CD4-positive, alpha-beta T cell treated with Interleukin-17A for 1 hour (primary cell): ENCODE results near the gene IGSF6.

Source experiments
- DNase-seq: peaks from one replicate; pipeline ENCODE4 v3.0.0-alpha.2; 2020

Gene IGSF6

DNA sequence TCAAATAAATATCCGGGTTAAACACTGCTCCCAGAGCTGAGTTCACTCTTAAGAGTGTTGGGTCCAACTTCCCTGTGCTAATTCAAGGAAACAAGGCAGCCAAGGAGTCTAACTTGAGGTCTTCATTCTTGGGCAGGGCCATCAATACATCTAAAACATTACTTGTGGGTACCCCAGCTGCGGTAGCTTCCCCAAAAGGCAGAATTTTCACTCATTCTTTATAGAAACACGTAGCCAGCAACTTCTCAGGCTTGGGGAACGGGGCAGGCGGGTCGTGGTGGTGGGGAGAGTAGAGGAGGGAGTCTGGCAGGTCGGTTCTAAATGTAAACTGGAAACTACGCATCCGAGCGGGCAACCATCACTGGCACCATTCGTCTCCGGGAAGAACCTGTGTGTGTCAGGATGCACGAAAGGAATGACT is 53.7 kb downstream of the IGSF6 start:
- no peak for DNase-seq

DNA sequence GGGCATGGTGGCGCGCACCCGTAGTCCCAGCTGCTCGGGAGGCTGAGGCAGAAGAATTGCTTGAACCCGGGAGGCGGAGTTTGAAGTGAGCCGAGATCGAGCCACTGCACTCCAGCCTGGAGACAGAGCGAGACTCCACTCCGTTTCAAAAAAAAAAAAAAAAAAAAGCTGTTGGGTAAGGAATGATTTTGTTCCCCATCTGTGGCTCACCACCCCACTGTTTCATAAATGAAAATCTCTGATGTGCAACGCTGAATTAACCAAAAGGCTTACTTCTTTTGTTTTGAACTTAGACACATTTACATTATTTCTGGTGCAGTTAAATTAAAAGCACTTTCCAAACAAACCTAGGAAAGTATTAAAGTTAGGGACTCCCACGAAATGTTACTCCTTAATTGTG is 54.2 kb downstream of the IGSF6 start:
- no peak for DNase-seq

DNA sequence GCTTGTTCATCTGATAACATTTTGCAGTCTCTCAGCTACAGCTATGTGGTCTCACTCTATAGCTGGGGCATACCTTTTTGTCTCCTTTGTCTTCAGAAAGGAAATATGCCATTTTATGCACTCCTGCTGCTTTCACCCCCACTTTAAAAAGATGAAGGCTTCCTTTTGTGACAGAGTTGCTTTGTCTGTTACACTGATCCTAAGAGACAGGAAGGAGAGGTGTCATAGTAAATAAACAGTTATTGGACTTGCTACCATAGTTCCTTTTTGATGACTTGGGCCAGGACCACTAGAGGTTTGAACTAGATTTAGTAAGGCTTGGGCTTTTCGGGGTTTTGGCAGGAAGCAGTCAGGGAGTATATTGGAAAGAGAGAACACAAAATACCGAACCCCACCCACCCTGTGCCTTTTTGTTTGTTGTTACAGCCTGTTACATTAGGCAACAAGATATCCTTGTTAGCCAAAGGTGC is 54.8 kb downstream of the IGSF6 start:
- no peak for DNase-seq

DNA sequence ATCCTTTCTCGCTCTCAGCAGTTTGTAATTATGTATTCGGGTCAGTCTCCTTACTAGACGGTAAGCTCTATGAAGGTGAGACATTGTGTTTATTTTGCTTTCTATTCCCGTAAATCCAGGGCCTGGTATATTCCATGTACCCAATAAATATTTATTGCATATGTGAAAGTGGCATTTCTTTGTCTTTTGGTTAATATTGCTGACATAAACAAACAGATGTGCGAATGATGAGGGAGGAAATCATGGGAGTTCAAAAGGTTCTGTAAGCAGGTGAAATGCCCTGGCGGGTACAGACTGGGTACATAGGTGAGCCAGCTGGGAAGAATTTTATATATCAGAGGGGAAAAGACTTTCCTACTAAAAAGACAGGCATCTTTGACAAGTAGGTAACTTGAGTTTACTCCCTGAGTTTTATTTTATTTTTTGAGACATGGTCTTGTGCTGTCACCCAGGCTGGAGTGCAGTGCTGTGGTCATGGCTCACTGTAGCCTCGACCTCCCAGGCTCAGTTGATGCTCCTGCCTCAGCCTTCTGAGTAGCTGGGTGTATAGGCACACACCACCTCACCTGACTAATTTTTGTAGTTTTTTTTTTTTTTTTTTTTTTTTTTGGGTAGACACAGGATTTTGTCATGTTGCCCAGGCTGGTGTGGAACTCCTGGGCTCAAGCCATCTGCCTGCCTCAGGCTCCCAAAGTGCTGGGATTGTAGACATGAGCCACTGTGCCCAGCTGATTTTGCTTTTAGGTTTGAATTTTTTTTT is 58.7 kb downstream of the IGSF6 start:
- no peak for DNase-seq

DNA sequence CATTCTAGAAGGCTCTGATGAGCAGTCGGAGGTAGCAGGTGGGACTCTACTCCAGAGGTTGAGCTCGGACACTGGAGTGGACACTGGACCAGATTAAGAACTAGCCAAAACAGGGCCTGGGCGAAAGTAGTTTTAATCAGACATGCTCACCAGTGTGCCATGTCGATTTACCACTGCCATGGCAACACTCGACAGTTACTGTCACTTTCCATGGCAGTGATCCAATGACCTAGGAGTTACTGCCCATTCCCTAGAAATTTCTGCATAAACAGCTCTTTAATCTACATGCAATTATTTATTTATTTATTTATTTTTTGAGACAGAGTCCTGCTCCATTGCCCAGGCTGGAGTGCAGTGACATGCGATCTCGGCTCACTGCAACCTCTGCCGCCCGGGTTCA is 60.2 kb downstream of the IGSF6 start:
- no peak for DNase-seq

DNA sequence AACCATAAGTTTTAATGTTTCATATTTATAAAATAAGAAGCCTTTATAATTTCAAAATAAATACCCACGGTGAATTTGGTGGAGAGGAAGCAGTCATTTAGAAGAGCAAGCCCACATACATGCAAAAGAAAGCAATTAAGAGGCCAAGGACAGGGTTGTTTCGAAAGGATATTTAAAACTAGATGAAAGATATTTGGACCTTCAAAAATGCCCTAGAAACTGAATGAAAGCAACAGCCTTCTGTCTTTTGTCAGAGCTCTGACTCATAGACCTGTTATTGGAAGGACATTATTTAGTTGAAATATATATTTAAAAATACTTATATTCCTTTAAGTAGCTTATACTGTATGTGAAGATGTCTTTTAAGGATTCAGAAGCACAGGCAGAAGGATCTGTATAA is 61.6 kb downstream of the IGSF6 start:
- no peak for DNase-seq

DNA sequence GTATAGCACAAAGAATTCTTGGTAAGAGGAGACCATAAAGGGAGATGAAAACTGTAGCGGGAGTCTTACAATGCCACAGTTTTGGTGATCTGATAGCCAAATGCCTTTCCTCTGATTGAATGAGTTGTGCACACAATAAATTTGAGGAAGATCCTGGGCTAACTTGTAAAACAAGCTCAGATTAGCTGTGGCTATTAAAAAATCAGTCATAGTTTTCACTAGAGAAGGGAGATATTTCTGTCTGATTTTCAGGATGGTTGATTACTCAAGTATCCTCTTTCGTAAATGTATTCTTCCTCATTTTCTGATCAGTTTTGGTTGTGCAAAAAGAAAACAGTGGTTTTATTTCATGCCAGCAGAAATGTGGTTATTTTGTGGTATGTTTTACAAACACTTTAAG is 62.1 kb downstream of the IGSF6 start:
- DNase-seq, result no peak

DNA sequence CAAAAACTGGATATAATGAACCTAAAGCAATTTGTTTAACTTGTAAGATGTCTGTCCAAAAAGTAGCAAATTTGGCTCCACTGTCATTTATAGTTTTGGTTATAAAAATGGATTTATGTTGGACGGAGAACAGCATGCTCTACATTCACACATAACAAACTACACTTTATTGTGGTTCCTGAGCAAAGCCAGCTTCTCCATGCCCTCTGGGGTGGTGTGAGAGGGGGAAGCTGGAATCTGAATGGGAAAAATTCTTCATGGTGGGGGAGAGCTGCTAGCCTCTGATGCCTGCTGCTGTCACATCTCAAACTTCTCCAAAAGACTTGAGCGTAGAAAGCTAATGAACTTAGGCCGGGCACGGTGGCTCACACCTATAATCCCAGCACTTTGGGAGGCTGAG is 62.9 kb downstream of the IGSF6 start:
- no peak for DNase-seq
